ENCODE data around the gene FGF14. TPM values are rescaled to one million over a fixed set of nuclear protein-coding genes. Genes with fewer than 3 reads are reported as not detected.

Gene FGF14
- total and polyA plus RNA-seq, 7 experiments from 2014 or later = not detected

DNA sequence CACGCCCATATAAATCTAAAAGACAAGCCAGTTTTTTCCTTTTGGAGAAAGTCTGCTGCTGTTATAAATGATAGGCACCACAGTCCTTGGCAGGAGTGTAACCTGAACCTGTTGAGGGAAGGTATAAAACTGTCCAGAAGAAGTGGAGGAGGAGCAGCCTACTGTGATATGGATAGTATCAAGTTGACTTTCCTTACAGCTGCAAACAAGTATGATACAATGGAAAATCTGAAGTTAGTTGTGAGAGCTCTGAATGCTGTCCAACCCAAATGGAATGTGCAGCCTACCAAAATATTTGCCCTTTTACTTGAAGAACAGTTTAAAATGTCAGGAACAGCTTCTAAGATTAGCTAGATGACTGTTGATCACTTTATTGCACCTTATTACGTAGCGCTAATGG lies 399.6 kb downstream of the FGF14 start:
- no peak overlapping the region for H3K4me3 Mint-ChIP-seq
- Histone ChIP-seq H3K27me3 (ENCODE audit: control insufficient read depth in 2 of 2, insufficient read depth in 2 of 2, low read length in 2 of 2) (no peaks in the 10 kb centered on the region), H3K9me3 (ENCODE audit: control insufficient read depth in 2 of 3, low read length in 3 of 3) (no peaks in the 10 kb centered on the region), H3K4me3 (ENCODE audit: low read length) (no peak overlapping the region), H3K27ac (ENCODE audit: low read depth, low read length) (no peak overlapping the region), H3K4me1 (ENCODE audit: control insufficient read depth in 2 of 2, insufficient read depth in 2 of 2, low read length in 2 of 2) (no peaks in the 10 kb centered on the region), H3K36me3 (ENCODE audit: control insufficient read depth in 2 of 3, insufficient read depth in 3 of 3, low read length in 3 of 3) (no peaks in the 10 kb centered on the region)
- no peak overlapping the region for H3K27ac Mint-ChIP-seq
- peaks cover 0 to 5% (median 0%) of the 10 kb centered on the region in 11 donors for H3K9me3 Mint-ChIP-seq
- no peak for DNase-seq
- no peak for ATAC-seq
- H3K27me3 Mint-ChIP-seq = peaks cover 0 to 4% (median 0%) of the 10 kb centered on the region in 5 donors
- no peaks in the 10 kb centered on the region for H3K4me1 Mint-ChIP-seq
- ChIA-PET POLR2A (no interaction called here), CTCF (no interaction called here)
- intact Hi-C loops (cut with micrococcal nuclease) = no loop called here
- no peaks in the 10 kb centered on the region for H3K36me3 Mint-ChIP-seq

- CTCF ChIA-PET = no interaction called here
- peaks cover 0 to 4% (median 0%) of the 10 kb centered on the region in 5 donors for H3K27me3 Mint-ChIP-seq
- no peak overlapping the region for H3K4me3 Mint-ChIP-seq
- DNase-seq (no peak), ATAC-seq (no peak)
- intact Hi-C loops (cut with micrococcal nuclease) = no loop called here
- peaks cover 0 to 10% (median 0%) of the 10 kb centered on the region in 11 donors for H3K9me3 Mint-ChIP-seq
- Histone ChIP-seq H3K9me3 (ENCODE audit: control insufficient read depth in 2 of 3, low read length in 3 of 3) (no peaks in the 10 kb centered on the region), H3K4me1 (ENCODE audit: control insufficient read depth in 2 of 2, insufficient read depth in 2 of 2, low read length in 2 of 2) (no peaks in the 10 kb centered on the region), H3K4me3 (ENCODE audit: low read length) (no peak overlapping the region), H3K36me3 (ENCODE audit: control insufficient read depth in 2 of 3, insufficient read depth in 3 of 3, low read length in 3 of 3) (no peaks in the 10 kb centered on the region), H3K27ac (ENCODE audit: low read depth, low read length) (no peak overlapping the region), H3K27me3 (ENCODE audit: control insufficient read depth in 2 of 2, insufficient read depth in 2 of 2, low read length in 2 of 2) (no peaks in the 10 kb centered on the region)
- no peaks in the 10 kb centered on the region for H3K36me3 Mint-ChIP-seq
- H3K27ac Mint-ChIP-seq = no peak overlapping the region
- POLR2A ChIA-PET = no interaction called here
- no peaks in the 10 kb centered on the region for H3K4me1 Mint-ChIP-seq
Observed at GRCh38 chr13:102000764-102001163, 401.1 kb downstream of the FGF14 start.

DNA sequence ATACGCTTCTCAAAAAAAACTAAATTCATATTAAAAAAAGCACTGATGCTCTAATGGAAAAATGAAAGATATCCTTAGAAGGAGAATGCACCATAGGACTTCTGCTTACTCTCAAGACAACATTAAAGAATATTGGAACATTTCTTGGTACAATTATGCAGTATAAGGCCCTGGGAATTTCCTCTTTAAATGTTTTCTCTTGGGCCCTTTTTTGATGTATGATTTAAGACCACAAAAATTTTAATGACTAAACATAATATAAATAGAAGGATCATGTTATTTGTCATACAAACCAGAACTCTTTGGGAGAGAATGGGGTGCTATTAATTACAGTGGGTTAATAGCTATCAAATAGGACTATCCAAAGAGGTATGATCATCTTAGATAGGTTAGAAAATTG lies 403.7 kb downstream of the FGF14 start:
- H3K4me3 ChIP-seq (ENCODE audit: low read length) = no peak overlapping the region
- H3K27ac ChIP-seq (ENCODE audit: low read depth, low read length) = no peak overlapping the region
- H3K9me3 ChIP-seq (ENCODE audit: control insufficient read depth in 2 of 3, low read length in 3 of 3) = no peaks in the 10 kb centered on the region
- Mint-ChIP-seq H3K27ac (no peak overlapping the region), H3K27me3 (peaks cover 0 to 4% (median 0%) of the 10 kb centered on the region in 5 donors), H3K4me1 (no peaks in the 10 kb centered on the region), H3K9me3 (peaks cover 0 to 10% (median 0%) of the 10 kb centered on the region in 11 donors), H3K36me3 (no peaks in the 10 kb centered on the region), H3K4me3 (no peak overlapping the region)
- ATAC-seq (no peak), DNase-seq (no peak)
- ChIA-PET CTCF (no interaction called here), POLR2A (no interaction called here)
- H3K4me1 ChIP-seq (ENCODE audit: control insufficient read depth in 2 of 2, insufficient read depth in 2 of 2, low read length in 2 of 2) = no peaks in the 10 kb centered on the region
- H3K27me3 ChIP-seq (ENCODE audit: control insufficient read depth in 2 of 2, insufficient read depth in 2 of 2, low read length in 2 of 2) = no peaks in the 10 kb centered on the region
- no peaks in the 10 kb centered on the region for H3K36me3 ChIP-seq (ENCODE audit: control insufficient read depth in 2 of 3, insufficient read depth in 3 of 3, low read length in 3 of 3)
- intact Hi-C loops (cut with micrococcal nuclease) = no loop called here

DNA sequence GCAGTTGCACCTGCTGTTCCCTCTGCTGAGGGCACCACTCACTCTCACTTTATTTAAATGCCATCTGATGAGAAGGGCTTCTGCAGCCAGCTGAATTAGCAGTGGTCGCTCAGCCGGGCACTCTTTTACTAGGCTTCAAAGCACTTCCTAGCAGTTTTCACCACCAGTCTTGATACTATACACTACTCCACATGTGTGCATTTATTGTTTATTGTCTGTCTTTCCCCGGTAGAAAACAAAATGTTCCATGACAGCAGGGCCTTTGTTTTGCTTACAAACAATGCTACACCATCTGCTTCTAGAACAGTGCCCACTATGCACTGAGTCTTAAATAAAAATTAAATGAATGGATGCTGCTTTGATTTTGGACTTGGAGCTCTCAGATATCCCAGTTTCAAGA lies 404.9 kb downstream of the FGF14 start:
- Mint-ChIP-seq H3K27ac (no peak overlapping the region), H3K4me3 (no peak overlapping the region), H3K4me1 (no peaks in the 10 kb centered on the region), H3K9me3 (peaks cover 0 to 16% (median 0%) of the 10 kb centered on the region in 11 donors), H3K36me3 (no peaks in the 10 kb centered on the region), H3K27me3 (peaks cover 0 to 5% (median 0%) of the 10 kb centered on the region in 5 donors)
- no peak for ATAC-seq
- Histone ChIP-seq H3K27ac (ENCODE audit: low read depth, low read length) (no peak overlapping the region), H3K9me3 (ENCODE audit: control insufficient read depth in 2 of 3, low read length in 3 of 3) (no peaks in the 10 kb centered on the region), H3K4me3 (ENCODE audit: low read length) (no peak overlapping the region), H3K4me1 (ENCODE audit: control insufficient read depth in 2 of 2, insufficient read depth in 2 of 2, low read length in 2 of 2) (no peaks in the 10 kb centered on the region), H3K36me3 (ENCODE audit: control insufficient read depth in 2 of 3, insufficient read depth in 3 of 3, low read length in 3 of 3) (no peaks in the 10 kb centered on the region), H3K27me3 (ENCODE audit: control insufficient read depth in 2 of 2, insufficient read depth in 2 of 2, low read length in 2 of 2) (no peaks in the 10 kb centered on the region)
- CTCF ChIA-PET = no interaction called here
- intact Hi-C loops (cut with micrococcal nuclease) = no loop called here
- DNase-seq = no peak
- POLR2A ChIA-PET = no interaction called here

GRCh38 chr13:101989798-101990350 lies 412.0 kb downstream of the FGF14 start:
- peaks cover 0 to 4% (median 0%) of the 10 kb centered on the region in 5 donors for H3K36me3 Mint-ChIP-seq
- Histone ChIP-seq H3K4me3 (ENCODE audit: low read length) (no peak overlapping the region), H3K9me3 (ENCODE audit: control insufficient read depth in 2 of 3, low read length in 3 of 3) (no peaks in the 10 kb centered on the region), H3K4me1 (ENCODE audit: control insufficient read depth in 2 of 2, insufficient read depth in 2 of 2, low read length in 2 of 2) (no peaks in the 10 kb centered on the region), H3K36me3 (ENCODE audit: control insufficient read depth in 2 of 3, insufficient read depth in 3 of 3, low read length in 3 of 3) (no peaks in the 10 kb centered on the region), H3K27me3 (ENCODE audit: control insufficient read depth in 2 of 2, insufficient read depth in 2 of 2, low read length in 2 of 2) (no peaks in the 10 kb centered on the region), H3K27ac (ENCODE audit: low read depth, low read length) (no peak overlapping the region)
- ATAC-seq (no peak), DNase-seq (no peak)
- intact Hi-C loops (cut with micrococcal nuclease) = no loop called here
- H3K4me1 Mint-ChIP-seq = no peaks in the 10 kb centered on the region
- H3K4me3 Mint-ChIP-seq = no peak overlapping the region
- CTCF ChIA-PET = no interaction called here
- peaks cover 0 to 11% (median 7%) of the 10 kb centered on the region in 5 donors for H3K27me3 Mint-ChIP-seq
- POLR2A ChIA-PET = no interaction called here
- H3K9me3 Mint-ChIP-seq = peaks cover 0 to 16% (median 2%) of the 10 kb centered on the region in 11 donors
- H3K27ac Mint-ChIP-seq = no peak overlapping the region

- H3K27me3 ChIP-seq (ENCODE audit: control insufficient read depth in 2 of 2, insufficient read depth in 2 of 2, low read length in 2 of 2) = peaks cover 0 to under 1% of the 10 kb centered on the region in 2 donors
- Mint-ChIP-seq H3K36me3 (peaks cover 0 to 4% (median 0%) of the 10 kb centered on the region in 5 donors), H3K27ac (no peak overlapping the region), H3K9me3 (peaks cover 0 to 16% (median 2%) of the 10 kb centered on the region in 11 donors), H3K27me3 (peaks cover 0 to 11% (median 7%) of the 10 kb centered on the region in 5 donors), H3K4me3 (no peak overlapping the region), H3K4me1 (no peaks in the 10 kb centered on the region)
- no peaks in the 10 kb centered on the region for H3K36me3 ChIP-seq (ENCODE audit: control insufficient read depth in 2 of 3, insufficient read depth in 3 of 3, low read length in 3 of 3)
- ChIA-PET CTCF (no interaction called here), POLR2A (no interaction called here)
- DNase-seq (no peak), ATAC-seq (no peak)
- H3K9me3 ChIP-seq (ENCODE audit: control insufficient read depth in 2 of 3, low read length in 3 of 3) = no peaks in the 10 kb centered on the region
- H3K27ac ChIP-seq (ENCODE audit: low read depth, low read length) = no peak overlapping the region
- no peaks in the 10 kb centered on the region for H3K4me1 ChIP-seq (ENCODE audit: control insufficient read depth in 2 of 2, insufficient read depth in 2 of 2, low read length in 2 of 2)
- no peak overlapping the region for H3K4me3 ChIP-seq (ENCODE audit: low read length)
- intact Hi-C loops (cut with micrococcal nuclease) = no loop called here
Observed at GRCh38 chr13:101988140-101988539, 413.7 kb downstream of the FGF14 start.

- intact Hi-C loops (cut with micrococcal nuclease) = no loop called here
- Histone ChIP-seq H3K27me3 (ENCODE audit: control insufficient read depth in 2 of 2, insufficient read depth in 2 of 2, low read length in 2 of 2) (peaks cover 0 to 6% of the 10 kb centered on the region in 2 donors), H3K27ac (ENCODE audit: low read depth, low read length) (no peak overlapping the region), H3K36me3 (ENCODE audit: control insufficient read depth in 2 of 3, insufficient read depth in 3 of 3, low read length in 3 of 3) (no peaks in the 10 kb centered on the region), H3K4me3 (ENCODE audit: low read length) (no peak overlapping the region), H3K4me1 (ENCODE audit: control insufficient read depth in 2 of 2, insufficient read depth in 2 of 2, low read length in 2 of 2) (no peaks in the 10 kb centered on the region), H3K9me3 (ENCODE audit: control insufficient read depth in 2 of 3, low read length in 3 of 3) (no peaks in the 10 kb centered on the region)
- peaks cover 0 to 16% (median 2%) of the 10 kb centered on the region in 11 donors for H3K9me3 Mint-ChIP-seq
- H3K4me1 Mint-ChIP-seq = no peaks in the 10 kb centered on the region
- H3K36me3 Mint-ChIP-seq = peaks cover 0 to 4% (median 0%) of the 10 kb centered on the region in 5 donors
- POLR2A ChIA-PET = no interaction called here
- H3K27ac Mint-ChIP-seq = no peak overlapping the region
- DNase-seq (no peak), ATAC-seq (no peak)
- CTCF ChIA-PET = no interaction called here
- no peak overlapping the region for H3K4me3 Mint-ChIP-seq
- peaks cover 0 to 11% (median 6%) of the 10 kb centered on the region in 5 donors for H3K27me3 Mint-ChIP-seq
Observed at GRCh38 chr13:101986316-101986715, 415.5 kb downstream of the FGF14 start.
